NCI-H345 treated with DMSO at 0.1 percent for 48 hours (cell line): Measurements from ENCODE around the gene AKNAD1.
"Not testable (repeated sequence)": the region's sequence is repeated elsewhere in the genome, so short reads cannot be mapped to it uniquely, and the experiment has no call there.

ENCODE experiments used
- DNase-seq: peaks from one replicate; lab custom pipeline; 2025; ENCODE audit not compliant: unreplicated experiment; lab: John Stamatoyannopoulos, UW

Gene AKNAD1

DNA sequence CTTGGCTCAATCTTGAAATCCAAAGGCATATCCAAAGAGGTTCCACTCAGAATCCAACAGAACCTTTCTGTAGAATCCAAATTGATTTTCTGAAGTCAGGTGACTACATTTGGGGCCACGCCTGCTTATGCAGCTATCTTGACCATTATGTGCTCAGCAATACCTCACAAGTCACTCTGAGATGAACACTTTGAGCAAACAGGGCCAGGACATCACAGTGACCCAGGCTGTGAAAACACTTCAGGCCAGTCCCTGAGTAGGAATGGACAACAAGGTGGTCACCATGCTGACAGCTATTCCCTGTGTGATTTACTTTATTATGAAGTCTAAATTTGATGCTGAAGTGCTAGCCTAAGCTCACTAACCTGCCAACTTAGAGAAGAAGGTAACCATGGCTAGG, at the start of gene AKNAD1:
Gene AKNAD1 (minus strand): TSS at position 101 of the 400 bp plus-strand sequence. CDS start 4,430 bp downstream, outside the sequence.
- no peak for DNase-seq

DNA sequence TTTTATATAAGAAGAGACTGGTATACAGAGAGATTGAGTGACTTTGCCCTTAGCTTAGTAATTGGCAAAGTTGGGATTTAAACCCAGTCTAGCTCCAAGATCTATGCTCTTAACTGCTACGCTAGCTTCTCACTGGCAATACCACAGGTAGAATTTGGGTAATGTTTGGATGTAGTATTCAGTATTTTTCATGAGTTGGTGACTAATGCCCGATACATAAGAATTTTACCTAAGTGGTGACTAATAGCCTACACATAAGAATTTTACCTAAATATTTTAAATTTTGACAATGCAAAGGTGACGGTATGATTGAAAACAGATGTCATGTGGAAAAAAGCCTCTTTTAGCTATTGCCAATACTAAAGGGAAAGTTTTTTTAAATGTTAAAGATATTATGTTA, 44.2 kb upstream of the AKNAD1 start:
- DNase-seq = no peak

DNA sequence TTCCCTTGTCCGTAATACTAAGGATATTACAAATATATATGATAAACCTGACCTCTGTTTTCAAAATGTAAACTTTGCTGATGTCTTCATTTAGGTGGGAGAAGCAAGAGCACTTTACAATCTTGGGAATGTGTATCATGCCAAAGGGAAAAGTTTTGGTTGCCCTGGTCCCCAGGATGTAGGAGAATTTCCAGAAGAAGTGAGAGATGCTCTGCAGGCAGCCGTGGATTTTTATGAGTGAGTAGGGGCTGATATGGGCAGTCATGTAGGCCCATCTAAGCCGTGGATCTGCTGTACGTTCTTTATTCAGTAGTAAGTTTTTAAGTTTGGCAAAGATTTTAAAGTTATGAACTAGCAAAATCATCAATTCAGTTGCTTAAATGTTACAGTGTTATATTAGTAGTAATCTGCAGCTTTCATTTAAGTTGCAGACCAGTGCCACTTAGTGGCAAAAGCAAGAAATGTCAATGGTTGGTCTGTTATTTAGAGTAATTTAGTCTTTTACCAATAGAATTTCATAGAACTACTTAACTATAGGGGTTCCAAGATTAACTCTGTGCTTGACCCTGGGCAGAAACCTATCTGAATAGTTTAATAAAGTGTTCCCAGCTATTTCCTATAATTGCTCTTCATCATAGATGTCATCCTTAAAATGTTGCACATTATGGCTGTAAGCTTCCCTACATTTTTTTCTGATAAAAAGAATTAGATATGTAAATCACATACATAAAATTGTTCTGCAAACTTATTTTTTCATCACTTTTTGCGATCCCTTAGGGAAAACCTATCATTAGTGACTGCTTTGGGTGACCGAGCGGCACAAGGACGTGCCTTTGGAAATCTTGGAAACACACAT, 41.2 kb upstream of the AKNAD1 start:
- peak; percentile 24 for DNase-seq

DNA sequence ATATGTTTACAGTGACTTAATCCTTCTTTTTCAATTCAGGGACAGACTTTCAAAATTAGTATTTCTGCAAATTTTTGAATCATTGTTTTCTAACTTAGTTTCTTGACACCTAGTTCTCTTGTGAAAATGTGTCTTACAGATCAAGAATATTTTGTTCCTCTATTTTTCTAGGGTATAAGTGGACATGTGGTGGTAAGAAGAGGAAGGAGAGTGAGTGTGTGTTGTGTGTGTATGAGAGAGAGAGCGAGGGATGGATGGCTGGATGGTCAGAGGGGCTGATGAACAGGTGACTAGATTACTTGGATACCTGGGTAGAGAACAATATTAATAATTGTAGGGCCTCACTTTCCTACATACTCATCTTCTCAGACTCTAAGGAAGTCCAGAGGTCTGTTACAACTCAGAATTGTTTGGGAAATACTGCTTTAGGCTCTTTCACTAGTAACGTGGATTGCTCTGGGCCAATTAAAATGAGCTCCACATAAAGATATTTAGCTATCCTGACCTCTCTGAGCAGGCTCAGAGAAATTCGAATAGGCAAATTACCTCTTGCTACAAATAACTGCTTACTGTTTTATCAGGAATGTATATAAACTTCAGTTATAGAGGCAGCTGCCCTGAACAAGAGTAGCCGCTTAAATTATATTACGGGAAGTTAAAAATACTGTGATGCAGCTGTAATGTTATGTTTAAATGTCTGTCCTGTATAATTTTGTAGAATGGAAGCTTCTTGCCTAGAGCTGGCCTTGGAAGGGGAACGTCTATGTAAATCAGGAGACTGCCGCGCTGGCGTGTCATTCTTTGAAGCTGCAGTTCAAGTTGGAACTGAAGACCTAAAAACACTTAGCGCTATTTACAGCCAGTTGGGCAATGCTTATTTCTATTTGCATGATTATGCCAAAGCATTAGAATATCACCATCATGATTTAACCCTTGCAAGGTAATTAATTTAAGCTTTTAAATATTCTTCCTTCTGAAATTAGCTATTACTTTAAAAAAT, 39.6 kb upstream of the AKNAD1 start:
- no peak for DNase-seq

- DNase-seq = no peak
Measured at GRCh38 chr1:108893141-108893530, 36.2 kb upstream of the AKNAD1 start.

GRCh38 chr1:108892356-108893140, 35.7 kb upstream of the AKNAD1 start:
- DNase-seq = no peak

DNA sequence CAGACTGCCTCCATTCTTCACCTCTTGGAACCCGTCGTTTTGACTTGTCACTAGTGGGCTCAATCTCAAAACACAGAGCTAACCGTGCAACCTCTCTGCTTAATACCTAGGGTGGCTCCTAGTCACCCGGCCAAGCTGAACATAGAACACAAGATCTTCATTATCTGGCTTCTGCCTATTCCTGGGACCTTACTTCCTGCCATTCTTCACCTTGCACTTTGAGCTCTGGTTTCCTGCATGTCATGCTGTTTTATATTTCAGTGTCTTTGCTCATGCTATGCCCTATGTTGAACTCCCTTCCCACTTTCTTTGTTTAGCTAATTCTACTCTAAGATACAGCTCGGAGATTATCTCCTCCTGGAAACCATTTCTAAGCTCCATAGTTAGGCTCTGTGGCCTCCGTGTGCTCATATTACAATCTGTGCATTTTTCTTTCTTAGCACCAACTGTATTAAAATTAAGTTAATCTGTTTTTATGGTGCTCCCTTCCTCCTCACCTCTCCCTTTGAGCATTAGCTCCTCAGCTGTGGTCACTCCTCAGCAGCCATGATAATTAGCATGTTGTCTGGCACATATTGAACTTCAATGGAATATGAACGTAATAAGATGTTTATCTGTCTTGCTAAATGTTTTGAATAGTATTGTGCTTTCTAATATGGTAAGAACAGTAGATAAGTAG, 33.0 kb upstream of the AKNAD1 start:
- no peak for DNase-seq

DNA sequence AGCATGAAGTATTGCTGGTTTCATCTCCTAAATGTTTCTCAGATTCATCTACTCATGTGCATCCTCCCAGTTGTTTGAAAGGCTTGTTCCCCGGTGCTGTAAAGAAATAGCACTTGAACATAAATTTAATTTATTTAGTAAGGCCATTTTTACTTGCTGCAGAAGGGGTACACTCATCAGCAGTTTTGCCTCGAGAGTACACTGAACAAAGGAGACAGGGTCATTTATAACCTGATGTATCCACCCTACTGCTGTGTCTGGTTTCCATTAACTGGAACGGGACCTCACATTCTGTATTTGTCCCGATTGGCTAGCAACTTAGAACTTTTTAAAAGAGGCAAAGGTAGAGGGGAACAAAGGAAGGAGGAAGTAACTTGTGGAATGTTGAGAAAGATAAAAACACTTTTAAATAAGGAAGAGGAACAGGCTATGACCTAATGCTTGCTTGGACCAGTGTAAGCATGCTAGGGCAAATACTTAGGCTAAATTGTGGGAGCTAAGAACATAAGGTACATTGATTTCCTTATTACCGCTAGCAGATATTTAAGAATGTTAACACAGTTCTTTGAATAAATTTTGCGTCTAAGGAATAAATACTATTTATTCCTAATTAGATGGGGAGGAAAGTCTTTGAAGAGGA, 32.2 kb upstream of the AKNAD1 start:
- not testable (repeated sequence) for DNase-seq

DNA sequence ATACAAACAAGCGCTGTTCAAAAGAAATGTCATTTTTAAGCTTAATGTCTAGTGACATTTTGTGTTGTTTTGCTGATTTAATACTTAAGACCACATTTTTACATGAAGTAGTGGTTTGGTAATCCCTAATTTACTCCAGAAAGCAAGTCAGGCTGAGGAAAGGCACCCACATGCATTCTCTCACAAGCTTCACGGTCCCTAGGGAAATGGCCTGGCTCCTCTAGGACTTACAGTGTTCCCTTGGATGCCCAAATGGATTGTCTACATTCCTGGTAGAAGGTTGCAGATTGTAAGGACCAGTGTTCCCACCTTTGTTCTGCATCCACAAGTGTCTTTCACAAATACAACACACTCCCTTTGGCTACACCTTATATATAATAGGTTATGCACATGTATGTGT, 29.4 kb upstream of the AKNAD1 start:
- no peak for DNase-seq

GRCh38 chr1:108884968-108885367, 28.1 kb upstream of the AKNAD1 start:
- DNase-seq = no peak

- no peak for DNase-seq
Measured at GRCh38 chr1:108882837-108883236, 25.9 kb upstream of the AKNAD1 start.

DNA sequence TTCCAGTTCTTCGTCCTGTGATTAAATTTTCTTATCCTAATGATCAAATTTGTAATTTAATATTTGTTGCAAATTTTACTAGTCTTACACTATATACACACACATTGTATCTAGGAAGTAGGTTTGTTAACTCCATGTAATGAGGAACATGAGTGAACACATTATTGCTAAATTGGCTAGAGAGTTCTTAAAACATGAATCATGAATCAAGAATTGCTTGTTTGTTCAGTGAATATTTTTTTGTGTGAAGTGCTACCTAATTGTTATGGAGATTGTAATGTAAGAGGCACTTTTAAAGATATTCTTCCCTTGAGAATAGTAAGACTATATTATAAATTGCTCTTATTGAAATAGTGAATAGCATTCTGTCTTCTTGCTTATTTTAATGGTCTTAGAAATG, 24.5 kb upstream of the AKNAD1 start:
- no peak for DNase-seq

DNA sequence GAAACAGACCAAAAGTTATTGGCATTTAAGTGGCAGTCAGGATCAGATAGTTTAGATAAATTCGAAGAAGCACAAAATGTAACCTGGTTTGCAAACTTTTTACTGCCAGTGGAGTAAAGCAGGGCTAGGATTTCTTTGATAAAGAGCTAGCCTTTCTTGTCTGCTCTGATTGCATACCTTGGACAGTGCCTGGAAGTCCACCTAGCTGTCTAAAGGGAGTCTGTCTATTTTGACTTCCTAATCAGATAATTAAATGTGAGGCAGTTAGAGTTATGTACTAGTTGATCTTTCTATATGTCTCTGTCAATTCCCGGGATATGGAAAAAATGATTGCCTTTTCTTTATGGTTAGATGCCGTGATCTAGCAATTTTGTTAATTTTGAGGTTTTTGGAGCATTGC, 24.0 kb upstream of the AKNAD1 start:
- no peak for DNase-seq

DNA sequence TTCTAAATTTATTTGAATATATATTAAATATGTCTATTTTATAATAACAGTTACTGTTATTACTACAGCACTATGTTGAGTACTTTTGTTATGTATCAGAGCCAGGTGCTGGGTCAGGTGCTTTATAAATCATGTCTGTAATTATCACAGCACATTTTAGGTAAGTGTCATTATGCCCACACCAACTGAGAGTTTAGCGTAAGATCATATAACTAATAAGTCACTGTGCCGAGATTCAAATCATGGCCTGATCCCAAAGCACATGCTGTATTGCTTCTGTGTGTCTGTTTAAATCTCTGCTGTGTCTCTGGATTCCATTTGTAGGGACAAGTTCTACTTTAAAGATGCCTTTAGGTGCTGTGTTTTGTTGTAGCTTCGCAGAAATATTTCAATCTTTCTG, 21.8 kb upstream of the AKNAD1 start:
- DNase-seq = no peak

- DNase-seq = no peak
Measured at GRCh38 chr1:108878160-108878469, 21.2 kb upstream of the AKNAD1 start.

DNA sequence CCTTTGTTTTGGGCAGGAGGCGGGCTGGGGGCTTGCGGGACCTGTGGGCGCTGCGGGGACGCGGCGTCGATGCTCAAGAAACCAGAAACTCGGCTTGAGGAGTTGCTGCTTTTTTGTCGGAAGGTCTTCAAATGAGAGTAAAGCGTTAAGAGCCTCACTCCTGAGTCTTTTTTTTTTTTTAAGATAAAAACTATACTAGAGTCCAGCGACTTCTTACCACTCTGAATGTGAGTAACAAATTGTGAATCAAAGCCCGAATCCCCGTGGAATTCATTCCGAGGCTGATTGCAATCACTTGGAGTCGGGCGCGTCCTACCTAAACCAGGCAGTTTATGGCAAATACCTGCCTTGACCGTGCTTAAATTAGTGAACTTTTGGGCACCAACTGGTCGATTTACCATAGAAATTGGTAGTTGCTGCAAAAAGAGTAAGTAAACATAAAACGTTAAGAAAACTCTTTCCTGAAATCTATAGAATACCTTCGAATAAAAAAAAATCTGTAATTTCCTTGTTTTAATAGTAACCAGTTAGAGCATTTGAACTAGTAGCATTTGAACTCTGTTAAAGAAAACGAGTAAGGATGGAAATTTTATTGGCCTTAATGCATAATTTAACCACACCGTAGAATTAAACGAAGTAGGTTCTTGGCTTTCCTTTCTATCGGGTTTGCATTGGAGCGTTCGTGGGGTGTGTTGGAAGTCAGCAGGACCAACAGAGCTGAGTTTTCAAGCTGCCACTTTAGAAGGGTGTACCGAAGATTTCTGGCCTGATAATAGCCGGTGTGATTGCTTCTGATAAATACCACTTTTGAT, 20.7 kb upstream of the AKNAD1 start:
- peak; percentile 14 for DNase-seq

GRCh38 chr1:108871050-108871724, 14.3 kb upstream of the AKNAD1 start:
- DNase-seq = no peak

GRCh38 chr1:108865316-108865910, 8.5 kb upstream of the AKNAD1 start:
- DNase-seq = no peak
